GM06990 (cell line): ENCODE results near the gene EIF4EBP3.

Experiments used
- DNase-seq: peaks from one replicate; pipeline ENCODE4 v3.0.0-alpha.2; 2011; ENCODE audit not compliant: insufficient read length; ENCODE audit errors: extremely low read depth
- H3K27me3 ChIP-seq: replicated peaks from 2 replicates; pipeline ENCODE4 v1.6.0; 2011; ENCODE audit warnings: low read length; ENCODE audit not compliant: control insufficient read depth, insufficient read depth
- H3K36me3 ChIP-seq: 2 replicates; pipeline ENCODE4 v1.5.1; 2011; ENCODE audit warnings: low read length; ENCODE audit not compliant: control insufficient read depth, insufficient read depth
- H3K4me3 ChIP-seq: replicated peaks from 2 replicates; pipeline ENCODE4 v1.5.1; 2011; ENCODE audit warnings: low read depth, mild to moderate bottlenecking, control low read depth, low read length
- CTCF ChIP-seq: IDR thresholded peaks from 2 replicates; pipeline ENCODE4 v1.5.1; 2011; ENCODE audit warnings: low read length, control low read depth, mild to moderate bottlenecking, inconsistent platforms; ENCODE audit not compliant: insufficient read depth, poor library complexity, severe bottlenecking

The EIF4EBP3 gene

GRCh38 chr5:140513124-140513523 is 34.3 kb upstream of the EIF4EBP3 start:
- H3K27me3 ChIP-seq = no peaks in the 10 kb centered on the region
- DNase-seq = no peak
- H3K36me3 ChIP-seq = peaks cover 7% of the 10 kb centered on the region
- TF ChIP-seq CTCF = no peak
- H3K4me3 ChIP-seq = no peak overlapping the region

- DNase-seq = no peak
- peaks cover 9% of the 10 kb centered on the region for H3K36me3 ChIP-seq
Measured at GRCh38 chr5:140524003-140524402, 23.5 kb upstream of the EIF4EBP3 start.

GRCh38 chr5:140540227-140540626 is 7.2 kb upstream of the EIF4EBP3 start:
- H3K36me3 ChIP-seq = peaks cover 4% of the 10 kb centered on the region
- H3K4me3 ChIP-seq = no peak overlapping the region
- no peak for TF ChIP-seq CTCF
- DNase-seq = no peak
- H3K27me3 ChIP-seq = no peaks in the 10 kb centered on the region

More at GRCh38 chr5:140524003-140524402, 23.5 kb upstream of the EIF4EBP3 start:
- no peak for TF ChIP-seq CTCF
- H3K4me3 ChIP-seq = no peak overlapping the region
- H3K27me3 ChIP-seq = no peaks in the 10 kb centered on the region

- TF ChIP-seq CTCF = no peak
- peaks cover 1% of the 10 kb centered on the region for H3K36me3 ChIP-seq
- no peak for DNase-seq
- H3K27me3 ChIP-seq = no peaks in the 10 kb centered on the region
- no peak overlapping the region for H3K4me3 ChIP-seq
Measured at GRCh38 chr5:140542972-140543371, 4.5 kb upstream of the EIF4EBP3 start.

- H3K4me3 ChIP-seq = no peak overlapping the region
- H3K27me3 ChIP-seq = no peaks in the 10 kb centered on the region
- peaks cover 13% of the 10 kb centered on the region for H3K36me3 ChIP-seq
- no peak for TF ChIP-seq CTCF
- DNase-seq = no peak
Measured at GRCh38 chr5:140544986-140545385, 2.5 kb upstream of the EIF4EBP3 start.

- Histone ChIP-seq H3K27me3 (no peaks in the 10 kb centered on the region), H3K36me3 (peaks cover 17% of the 10 kb centered on the region), H3K4me3 (no peak overlapping the region)
- no peak for DNase-seq
- TF ChIP-seq CTCF = no peak
Measured at GRCh38 chr5:140545606-140546005, 1.9 kb upstream of the EIF4EBP3 start.
